GM21723 (cell line): ENCODE data around the gene IRF3.

Experiments
- ATAC-seq: cut with Tn5 transposase; IDR thresholded peaks from one replicate; pipeline ENCODE4 v1.9.1; 2021; ENCODE audit warnings: mild to moderate bottlenecking, moderate library complexity; ENCODE audit not compliant: unreplicated experiment

IRF3 gene

GRCh38 chr19:49687566-49688316 lies 22.1 kb upstream of the IRF3 start:
- ATAC-seq = no peak

- ATAC-seq = no peak
Observed at GRCh38 chr19:49687150-49687549, 21.5 kb upstream of the IRF3 start.

- ATAC-seq = no peak
Observed at GRCh38 chr19:49686503-49687088, 20.9 kb upstream of the IRF3 start.

DNA sequence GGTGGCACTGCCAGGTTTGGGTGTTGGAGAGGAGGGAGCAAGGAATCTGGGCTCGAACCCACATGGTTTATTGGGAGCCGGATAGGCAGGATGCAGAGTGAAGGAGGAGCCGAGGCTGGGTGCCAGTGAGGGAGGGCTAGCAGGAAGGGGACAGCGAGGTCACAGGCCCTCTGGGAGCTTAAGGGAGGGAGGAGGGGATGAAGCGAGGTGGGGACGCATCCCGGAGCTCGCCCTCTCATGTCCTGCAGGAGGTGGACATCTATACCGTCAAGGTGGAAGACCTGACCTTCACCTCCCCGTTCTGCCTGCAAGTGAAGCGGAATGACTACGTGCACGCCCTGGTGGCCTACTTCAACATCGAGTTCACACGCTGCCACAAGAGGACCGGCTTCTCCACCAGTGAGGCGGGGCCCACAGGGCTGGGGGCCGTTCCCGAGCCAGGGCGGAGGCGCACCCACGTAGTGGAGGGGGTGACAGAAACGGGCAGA lies 20.2 kb upstream of the IRF3 start:
- no peak for ATAC-seq

DNA sequence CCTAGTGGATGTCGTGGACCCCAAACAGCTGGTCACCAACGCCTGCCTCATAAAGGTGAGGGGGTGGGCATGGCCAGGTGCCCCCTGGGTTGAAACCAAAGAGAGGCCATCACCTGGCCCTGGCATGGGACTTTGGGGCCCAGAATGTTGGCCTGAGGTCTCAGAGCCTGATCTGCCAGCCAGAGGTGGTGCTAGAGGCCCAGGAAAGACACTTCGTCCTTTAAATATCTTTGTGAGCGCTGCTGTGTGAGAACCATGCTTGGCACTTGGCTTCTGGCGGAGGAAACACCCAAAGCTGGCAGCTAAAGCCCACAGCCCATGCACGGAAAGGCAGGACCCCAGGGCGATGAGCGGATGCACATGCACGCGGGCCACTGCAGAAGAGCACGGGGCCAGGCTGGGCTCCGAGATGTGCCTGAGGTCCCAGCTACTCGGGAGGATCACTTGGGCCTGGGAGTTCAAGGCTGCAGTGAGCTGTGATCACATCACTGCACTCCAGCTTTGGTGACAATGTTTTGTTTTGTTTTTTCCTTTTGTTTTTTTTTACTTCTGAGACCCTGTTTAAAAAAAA lies 19.4 kb upstream of the IRF3 start:
- ATAC-seq = no peak

- no peak for ATAC-seq
Observed at GRCh38 chr19:49684251-49684982, 18.8 kb upstream of the IRF3 start.

DNA sequence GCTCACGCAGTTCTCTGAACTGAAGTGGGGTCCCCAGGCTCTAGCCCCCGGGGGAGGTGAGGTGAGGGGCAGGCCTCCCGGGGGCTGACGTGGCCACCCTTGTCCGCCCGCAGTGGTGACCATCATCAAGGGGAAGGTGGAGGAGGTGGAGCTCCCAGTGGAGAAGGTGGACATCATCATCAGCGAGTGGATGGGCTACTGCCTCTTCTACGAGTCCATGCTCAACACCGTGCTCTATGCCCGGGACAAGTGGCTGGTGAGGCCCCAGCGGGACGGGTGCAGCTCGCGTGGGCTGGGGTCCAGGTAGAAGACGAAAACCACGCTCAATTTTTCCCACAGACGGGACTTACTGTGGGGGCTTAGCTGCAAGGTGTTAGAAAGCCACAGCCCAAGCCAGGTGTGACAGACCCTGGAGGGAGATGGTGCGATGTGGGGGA lies 18.2 kb upstream of the IRF3 start:
- no peak for ATAC-seq

- ATAC-seq = no peak
Observed at GRCh38 chr19:49682274-49682673, 16.6 kb upstream of the IRF3 start.

DNA sequence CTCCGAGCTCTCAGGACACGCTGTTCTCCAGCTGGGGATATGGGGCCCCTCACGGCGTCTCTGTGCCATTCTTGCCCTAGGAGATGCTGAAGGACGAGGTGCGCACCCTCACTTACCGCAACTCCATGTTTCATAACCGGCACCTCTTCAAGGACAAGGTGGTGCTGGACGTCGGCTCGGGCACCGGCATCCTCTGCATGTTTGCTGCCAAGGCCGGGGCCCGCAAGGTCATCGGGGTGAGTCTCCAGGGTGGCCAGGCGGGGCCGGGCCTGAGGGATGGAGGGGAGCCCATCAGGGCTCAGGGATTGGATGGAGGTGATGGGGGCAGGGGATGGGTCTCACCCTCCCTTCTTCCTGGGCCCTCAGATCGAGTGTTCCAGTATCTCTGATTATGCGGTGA lies 16.2 kb upstream of the IRF3 start:
- ATAC-seq = no peak

DNA sequence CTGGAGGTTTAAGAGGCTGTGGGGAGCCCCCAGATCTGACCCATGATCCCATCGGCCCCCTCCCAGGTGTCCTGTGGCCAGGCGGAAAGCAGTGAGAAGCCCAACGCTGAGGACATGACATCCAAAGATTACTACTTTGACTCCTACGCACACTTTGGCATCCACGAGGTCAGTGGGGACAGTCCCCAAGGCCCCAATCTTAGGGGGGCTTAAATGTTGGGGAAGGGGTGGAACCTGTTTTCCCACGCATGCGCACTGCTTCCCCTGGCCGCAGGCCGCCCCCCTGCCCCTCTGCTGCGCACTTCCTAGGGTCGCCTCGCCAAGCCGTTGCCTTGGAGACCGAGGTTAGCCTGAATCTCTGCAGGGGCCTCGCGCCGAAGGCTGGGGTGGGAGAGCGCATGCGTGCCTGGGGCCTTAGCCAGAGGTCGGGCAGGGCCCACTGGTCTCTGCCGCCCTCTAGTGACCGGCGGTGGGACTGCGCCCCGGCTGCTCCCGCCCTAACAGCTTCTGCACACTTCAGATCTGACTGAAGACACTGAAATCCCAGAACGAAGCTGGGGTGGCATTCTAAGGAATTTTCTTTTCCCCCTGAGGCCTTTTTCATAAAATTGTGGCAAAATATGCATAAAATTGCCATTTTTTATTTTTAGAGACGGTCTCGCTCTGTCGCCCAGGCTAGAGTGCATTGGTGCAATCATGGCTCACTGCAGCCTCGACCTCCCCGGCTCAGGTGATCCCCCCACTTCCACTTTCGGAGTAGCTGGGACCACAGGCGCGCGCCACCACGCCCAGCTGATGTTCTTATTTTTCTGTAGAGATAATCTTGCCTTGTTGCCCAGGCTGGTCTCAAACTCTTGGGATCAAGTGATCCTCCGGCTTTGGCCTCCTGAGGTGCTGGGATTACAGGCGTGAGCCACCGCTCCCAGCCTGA lies 15.0 kb upstream of the IRF3 start:
- no peak for ATAC-seq

DNA sequence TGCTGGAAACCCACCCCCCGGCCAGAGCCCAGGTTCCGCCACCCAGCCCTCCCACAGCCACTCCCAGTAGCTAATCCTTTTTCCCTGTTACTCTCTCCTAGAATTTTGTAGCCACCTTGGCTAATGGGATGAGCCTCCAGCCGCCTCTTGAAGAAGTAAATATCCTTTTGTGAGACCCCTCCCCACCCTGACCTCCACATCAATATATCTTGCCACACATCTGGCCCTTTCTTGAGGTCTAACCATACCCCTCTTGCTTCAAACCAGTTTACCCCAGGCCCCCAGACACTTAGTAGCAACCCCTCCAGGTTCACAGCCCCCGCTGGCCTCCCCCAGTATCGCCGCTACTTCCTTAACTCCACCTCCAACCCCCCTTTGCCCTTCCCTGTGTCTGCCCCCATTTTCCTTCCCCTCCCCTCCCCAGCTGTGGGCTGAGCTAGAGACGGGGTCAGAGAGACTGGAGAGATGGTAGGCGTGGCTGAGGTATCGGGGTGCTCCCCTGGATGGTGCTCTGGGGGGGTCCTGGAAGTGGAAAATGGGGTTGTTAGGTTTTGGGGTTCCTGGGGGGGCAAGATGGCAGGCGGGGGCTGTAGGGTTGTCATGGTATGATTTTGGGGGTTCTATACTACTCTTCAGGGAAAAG lies 14.2 kb upstream of the IRF3 start:
- no peak for ATAC-seq

GRCh38 chr19:49678985-49679770 lies 13.5 kb upstream of the IRF3 start:
- no peak for ATAC-seq

GRCh38 chr19:49677901-49678674 lies 12.4 kb upstream of the IRF3 start:
- ATAC-seq = peak; percentile 22

GRCh38 chr19:49677231-49677900 lies 11.7 kb upstream of the IRF3 start, which contains the start of gene PRMT1:
PRMT1 (plus strand) TSS chr19:49677271; CDS start chr19:49677281, 10 bp downstream.
- no peak for ATAC-seq

- peak; percentile 59 for ATAC-seq
Observed at GRCh38 chr19:49676784-49677230, 11.2 kb upstream of the IRF3 start.

DNA sequence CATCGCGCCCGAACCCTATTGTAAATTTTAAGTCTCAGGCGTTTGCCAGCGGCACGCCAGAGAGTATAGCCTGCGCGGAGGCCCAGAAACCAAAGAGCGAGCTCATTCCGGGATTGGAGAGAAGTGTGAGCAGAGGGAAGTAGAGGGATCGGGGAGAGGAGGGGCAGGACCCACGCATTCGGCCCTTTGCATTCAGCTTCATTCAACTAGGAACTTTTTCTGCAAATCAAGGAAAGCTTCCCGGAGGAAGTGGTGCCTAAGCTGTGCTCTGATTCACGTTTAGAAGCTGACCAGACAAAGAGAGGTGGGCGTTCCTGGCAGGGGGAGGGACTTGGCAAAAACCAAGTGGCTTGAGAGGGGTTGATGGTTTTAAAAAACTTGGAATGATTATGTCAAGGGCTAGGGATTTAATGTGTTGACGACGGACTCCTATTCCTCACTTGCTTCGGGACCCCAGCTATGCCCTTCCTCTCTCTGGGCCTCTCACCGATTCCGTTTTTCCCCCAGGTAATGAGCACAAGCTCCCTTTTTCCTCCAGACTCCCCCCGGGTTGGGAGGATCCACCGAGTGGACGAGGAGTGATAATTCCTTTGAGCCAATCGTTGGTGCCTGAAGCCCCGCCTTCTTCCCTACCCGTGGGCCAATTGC lies 10.6 kb upstream of the IRF3 start:
- ATAC-seq = peak; percentile 33
